GM18907 (cell line): Measurements from ENCODE around the gene MMP2.

Experiments used
- ATAC-seq: cut with Tn5 transposase; IDR thresholded peaks from one replicate; pipeline ENCODE4 v1.9.1; 2021; ENCODE audit warnings: mild to moderate bottlenecking, moderate library complexity; ENCODE audit not compliant: unreplicated experiment

MMP2 gene

DNA sequence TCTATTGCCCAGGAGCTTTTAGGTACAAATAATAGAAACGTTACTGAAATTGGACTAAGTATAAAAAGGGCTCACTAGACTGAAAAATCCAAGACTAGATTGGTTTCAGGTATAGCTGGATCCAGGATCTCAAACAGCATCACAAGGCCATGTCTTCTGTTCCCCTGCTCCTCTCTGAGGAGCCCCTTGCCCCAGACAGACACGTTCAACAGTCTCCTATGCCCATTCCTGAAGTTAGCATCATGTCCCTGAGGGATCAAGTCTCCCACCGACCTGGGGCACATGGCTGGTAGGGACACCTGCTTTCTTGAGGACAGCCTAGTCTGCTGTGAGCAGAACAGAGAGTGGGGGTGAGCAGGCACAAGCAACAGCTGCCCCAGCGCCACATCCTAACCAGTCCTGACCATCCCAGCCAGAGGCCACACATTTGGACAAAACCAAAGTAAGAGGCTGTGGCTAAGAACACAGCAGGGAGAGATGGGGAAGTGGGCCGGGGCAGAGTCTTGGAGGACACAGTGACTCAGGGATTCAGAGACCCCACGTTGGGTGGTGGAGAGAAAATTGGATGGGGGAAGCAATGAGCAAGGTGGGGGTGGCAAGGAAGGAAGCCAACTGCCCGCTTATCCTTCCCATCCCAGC lies 10.5 kb upstream of the MMP2 start:
- ATAC-seq = no peak

DNA sequence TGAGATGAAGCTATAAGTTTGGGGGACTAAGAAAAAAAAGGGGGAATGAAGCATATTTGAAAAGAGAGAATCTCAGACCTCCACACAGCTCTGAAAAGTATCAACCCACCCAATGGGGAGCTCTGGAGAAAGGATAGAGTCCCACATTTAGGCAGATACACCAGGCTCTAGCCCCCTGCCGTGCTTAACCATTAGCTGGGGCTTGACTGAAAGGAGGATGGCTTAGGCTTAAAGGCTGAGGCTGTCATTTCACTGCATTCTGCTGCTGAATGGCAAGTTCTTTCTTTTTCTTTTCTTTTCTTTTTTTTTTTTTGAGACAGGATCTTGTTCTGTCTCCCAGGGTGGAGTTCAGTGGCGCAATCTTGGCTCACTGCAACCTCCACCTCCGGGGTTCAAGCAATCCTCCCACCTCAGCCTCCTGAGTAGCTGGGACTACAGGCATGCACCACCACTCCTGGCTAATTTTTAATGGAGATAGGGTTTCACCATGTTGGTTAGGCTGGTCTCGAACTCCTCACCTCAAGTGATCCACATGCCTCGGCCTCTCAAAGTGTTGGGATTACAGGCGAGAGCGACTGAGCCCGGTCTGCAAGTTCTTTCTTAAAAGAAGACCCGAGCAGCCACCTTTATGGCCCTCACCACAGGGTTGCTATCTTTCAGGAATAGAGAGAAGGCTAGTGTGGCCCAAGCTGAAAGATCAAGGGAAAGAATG lies 9.0 kb upstream of the MMP2 start:
- no peak for ATAC-seq

DNA sequence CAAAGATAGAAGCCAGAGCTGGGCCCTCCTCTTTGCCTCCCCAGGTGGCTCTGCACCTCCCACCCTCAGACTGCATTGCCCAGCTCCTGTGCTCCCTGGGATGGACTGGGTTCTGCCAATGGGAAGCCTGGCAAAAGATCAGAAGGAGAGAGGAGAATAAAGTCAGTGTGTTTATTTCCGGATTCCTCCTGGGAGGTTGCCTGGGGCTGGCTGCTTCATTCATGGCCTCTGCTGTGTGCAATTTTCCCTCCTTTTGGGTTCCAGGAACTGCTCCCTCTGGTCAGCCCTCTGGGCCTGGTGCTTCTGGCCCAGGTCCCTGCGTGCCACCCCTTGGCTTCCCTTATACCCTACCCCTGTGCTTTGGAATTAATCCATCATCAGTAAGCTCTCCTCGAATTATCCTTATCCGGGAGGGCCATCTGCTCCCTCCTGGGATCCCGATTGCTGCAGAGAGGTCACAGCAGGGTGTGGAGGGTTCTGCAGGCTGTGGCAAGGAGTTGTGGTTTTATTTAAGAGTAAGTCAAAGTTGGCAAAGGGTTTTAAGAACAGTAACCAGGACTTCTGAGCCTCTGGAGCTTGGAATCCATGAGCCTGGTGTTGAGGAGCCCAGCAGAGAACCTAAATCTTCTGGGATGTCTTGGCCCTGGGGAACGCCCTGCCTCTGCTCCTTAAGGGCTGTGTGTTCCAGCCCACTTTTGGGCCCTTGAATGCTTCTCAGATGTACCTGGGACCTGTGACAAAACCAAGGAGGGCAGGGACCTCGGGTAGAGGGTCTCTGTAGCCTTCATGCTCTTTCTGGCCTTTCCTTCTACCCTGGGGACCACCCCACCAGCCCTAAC lies 8.2 kb upstream of the MMP2 start:
- no peak for ATAC-seq

DNA sequence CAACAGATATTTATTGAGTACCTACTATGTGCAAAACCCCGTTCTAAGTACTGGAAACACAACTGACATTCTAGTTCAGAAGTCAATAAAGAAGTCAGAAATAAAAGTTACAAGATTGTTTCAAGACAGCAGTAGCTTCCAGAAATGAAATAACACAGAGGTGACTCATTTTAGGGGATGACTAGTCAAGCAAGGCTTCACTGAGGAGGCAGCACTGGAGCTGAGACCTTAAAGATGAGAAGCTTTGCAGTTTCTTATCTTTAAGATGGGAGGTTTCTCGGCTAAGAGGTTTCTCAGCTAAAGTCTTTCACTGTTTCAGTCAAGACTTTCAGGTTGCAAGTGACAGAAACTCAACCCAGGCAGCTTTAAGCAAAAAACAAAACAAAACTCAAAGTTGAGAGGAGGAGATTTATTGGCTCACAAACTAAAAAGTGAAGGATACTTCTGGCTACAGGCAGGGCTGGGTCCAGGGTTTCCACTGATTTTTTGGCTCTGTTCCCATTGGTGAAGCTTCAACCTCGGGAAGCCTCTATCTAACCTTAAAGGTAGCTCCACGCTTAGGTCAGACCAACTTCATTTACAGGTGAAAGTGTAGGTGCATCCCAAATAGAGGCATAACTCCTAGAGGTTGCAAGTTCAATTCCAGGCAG lies 7.4 kb upstream of the MMP2 start:
- ATAC-seq = peak; percentile 57

DNA sequence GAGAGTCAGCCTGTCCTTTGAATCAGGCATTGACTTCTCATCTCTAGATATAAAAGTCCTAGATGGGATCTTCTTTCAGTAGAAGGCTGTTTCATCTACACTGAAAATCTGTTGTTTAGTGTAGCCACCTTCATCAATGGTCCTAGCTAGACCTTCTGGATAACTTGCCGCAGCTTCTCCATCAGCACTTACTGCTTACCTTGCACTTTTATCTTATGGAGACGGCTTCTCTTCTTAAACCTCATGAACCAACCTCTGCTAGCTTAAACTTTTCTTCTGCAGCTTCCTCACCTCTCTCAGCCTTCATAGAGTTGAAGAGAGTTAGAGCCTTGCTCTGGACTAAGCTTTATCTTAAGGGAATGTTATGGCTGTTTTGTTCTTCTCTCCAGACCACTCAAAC lies 5.4 kb upstream of the MMP2 start:
- no peak for ATAC-seq

DNA sequence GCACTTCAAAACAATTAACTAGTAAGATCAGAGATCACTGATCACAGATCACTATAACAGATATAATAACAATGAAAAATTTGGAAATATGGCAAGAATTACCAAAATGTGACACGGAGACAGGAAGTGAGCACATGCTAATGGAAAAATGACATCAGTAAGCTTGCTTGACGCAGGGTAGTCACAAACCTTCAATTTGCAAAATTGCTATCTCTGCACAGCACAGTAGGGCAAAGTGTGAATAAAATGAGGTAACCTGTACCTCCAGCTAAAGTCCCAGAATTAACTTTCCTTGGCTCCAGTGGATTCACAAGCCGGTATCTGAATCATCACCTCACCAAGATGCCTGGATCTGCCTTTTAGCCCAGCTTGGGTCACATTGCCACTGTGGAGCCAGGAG lies 4.2 kb upstream of the MMP2 start:
- ATAC-seq = no peak

DNA sequence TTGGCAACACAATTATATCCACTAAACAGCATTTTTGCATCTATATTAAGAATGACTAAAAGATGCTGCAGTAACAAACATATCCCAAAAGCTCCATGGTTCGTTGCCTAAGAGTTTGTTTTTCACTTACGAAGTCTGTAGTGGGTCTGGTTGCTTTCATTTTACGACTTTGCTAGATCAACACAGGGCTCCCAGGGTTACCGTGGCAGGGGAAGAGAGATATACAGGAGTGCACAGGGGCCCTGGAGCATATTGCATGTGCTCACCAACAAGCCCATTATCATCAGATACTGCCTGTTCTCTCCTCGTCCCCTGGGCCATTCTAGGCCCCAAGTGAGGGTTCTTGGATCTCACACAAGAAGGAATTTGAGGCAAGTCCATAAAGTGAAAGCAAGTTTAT lies 3.1 kb upstream of the MMP2 start:
- no peak for ATAC-seq

DNA sequence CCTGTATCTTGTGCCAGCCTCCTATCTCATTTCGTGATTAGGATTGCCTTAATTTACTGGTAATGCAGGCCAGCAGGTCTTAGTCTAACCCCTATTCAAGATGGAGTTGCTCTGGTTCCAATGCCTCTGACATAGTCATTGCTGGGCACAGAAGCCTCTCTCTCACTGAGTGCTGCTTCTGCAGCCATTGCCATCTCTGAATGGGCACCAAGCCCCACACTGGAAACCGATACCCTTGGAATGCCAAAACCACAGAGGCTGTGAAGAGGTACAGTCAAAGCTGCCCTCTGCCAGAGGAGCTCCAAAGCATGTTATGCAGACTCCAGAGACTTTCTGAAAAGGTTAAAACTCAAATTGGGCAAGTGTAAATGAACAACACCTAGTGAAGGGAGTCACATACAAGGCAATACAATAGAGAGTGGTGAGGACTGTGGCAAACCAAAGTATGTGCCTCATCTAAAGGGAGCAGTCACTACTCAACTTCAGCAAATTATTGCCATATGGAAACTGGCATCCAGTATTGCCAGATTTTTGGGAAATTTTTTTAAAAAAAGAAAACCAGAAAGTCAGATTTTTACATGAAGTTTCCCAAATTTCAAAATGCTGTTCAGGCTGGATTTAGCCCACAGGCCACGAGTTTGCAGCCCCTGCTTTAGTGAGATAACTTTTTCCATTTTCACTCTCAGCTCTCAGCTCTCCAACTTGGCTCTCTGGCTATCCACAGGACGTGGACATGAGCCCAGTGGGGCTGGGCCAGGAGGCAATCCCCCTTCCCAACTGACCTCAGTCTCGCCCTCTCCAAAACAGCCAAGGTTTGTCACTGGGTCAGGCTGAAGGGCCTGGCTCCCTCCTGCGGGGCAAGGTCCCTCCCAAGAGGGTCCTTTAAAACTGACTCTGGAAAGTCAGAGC lies 2.1 kb upstream of the MMP2 start:
- ATAC-seq = no peak

DNA sequence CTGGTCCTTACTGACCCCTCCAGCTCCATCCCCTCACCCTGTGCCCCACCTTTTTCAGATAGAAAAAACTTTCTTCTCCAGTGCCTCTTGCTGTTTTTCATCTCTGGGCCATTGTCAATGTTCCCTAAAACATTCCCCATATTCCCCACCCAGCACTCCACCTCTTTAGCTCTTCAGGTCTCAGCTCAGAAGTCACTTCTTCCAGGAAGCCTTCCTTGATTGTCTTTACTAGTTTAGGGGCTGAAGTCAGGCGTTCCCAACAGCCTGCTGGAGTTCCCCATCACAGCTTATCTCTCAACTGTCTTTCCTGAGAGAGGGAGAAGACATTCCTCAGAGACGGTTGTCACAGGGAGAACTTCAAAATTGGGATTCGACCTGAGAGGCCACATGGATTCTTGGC lies 1.3 kb upstream of the MMP2 start:
- ATAC-seq = no peak

DNA sequence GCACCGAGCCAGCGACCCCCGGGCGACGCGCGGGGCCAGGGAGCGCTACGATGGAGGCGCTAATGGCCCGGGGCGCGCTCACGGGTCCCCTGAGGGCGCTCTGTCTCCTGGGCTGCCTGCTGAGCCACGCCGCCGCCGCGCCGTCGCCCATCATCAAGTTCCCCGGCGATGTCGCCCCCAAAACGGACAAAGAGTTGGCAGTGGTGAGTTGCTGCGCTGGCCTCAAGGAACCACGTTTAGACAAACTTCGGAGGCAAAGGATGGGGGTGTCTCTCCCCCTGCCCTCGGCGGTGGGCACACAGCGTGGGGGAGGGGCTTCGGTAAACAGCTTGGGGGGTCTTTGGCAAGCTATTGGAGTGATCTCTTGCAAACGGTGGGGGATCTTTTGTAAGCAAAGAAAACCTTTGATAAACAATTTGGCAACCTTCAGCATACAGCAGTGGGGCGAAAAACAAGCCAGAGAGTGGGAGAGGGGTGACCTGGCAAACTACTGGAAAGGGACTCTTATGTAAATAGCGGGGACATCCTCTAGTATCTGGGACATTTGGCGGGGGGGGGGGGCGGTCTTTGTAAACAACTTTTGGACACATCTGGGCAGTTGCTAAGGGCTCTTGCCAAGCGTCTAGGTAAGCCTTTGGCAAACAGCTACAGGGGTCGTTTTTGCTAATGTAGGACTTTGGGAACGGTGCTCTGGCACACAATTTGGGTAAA lies 587 bp downstream of the MMP2 start:
- no peak for ATAC-seq

DNA sequence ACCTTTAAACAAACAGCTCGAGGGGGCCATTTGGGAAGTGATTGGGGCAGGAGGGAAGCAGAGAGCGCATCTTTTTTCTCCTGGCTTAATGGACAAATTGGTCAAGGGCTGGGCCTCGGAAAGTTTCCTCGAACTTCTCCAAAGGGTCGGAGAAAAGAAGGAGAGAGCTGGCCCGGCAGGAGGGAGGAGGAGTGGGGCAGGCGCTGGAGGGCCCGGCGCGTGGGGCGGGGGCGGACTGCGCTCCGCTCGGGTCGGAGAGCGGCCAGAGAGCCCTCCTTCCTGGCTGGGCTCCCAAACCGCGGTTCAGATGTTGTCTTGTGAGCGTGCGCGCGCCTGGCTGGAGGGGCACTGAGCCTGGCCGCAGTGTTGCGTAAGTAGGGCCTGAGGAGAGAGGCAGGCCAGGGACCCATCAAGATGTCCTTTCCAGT lies 1.2 kb downstream of the MMP2 start:
- no peak for ATAC-seq

DNA sequence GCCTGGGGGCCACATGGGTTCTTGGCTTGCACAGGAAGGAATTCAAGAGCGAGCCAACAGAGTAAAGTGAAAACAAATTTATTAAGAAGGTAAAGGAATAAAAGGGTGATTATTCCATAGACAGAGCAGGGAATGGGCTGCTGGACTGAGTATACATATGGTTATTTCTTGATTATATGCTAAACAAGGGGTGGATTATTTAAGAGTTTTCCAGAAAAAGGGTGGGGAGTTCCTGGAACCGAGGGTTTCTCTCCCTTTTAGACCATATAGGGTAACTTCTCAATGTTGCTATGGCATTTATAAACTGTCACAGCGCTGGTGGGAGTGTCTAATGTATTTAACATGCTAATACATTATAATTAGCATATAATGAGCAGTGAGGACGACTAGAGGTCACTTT lies 2.0 kb downstream of the MMP2 start:
- ATAC-seq = no peak

DNA sequence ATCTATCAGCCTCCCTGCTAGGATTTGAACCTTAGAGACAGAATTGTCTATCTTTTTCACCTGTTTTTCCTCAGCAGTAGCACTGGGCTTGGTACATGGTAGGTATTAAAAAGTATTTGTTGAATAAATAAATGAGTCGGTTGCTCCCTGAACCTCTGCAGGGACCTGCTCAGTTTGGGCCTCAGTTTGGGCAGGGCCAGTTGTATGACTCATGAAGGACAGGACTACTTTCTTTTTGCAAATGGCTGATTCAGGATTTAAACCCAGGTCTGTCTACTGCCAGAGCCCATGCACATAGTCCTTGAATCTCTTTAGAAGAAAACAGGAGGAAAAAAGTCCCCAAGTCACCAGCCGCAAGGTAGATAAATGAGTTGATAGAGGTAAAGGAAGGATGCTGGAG lies 3.1 kb downstream of the MMP2 start:
- ATAC-seq = no peak

DNA sequence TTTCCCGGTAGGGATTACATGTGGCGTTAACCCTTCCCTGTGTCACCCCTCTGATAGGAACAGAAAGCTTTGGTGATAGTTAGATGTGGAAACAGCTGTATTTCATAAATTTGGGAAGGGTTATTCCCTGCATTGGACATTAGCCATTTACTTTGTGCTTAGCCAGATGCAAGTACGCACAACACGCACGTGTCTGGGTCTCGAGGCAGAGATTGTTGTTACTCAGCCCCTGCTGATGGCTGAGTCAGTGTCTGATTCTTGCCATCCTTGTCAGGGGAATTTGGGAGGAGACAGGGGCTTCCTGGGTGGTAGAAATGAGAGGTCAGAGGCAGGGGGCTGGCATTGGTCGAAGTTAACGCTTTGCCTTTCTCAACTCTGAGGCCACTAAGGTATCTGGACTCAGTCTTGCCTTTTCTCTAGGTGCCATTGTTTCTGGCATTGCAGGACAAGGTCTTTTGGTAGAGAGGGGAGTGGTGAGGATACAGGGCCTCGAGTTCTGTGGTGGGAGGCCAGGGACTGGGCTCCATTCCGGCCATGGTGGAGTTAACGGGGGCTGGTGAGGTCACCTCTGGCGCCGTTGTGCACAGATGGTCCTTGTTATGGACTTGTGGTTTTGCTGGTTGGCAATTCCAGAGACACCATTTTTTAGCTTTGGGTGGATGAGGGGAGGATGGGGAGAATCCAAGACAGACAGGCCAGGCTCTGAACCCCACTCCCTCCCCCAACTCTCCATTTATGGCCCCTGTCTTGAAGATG lies 8.2 kb downstream of the MMP2 start:
- no peak for ATAC-seq

DNA sequence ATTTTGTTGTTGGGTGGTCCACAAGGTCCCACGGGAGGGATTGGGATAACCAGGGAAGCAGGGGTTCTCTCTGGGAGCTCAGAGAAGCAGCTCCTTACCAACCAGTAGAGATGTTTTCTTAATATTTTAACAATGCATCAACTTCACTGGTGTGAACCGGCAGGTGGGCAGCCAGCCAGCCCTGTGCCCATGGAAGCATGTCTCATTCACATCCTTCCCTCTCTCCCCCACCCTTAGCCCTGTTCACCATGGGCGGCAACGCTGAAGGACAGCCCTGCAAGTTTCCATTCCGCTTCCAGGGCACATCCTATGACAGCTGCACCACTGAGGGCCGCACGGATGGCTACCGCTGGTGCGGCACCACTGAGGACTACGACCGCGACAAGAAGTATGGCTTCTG lies 9.3 kb downstream of the MMP2 start:
- no peak for ATAC-seq

DNA sequence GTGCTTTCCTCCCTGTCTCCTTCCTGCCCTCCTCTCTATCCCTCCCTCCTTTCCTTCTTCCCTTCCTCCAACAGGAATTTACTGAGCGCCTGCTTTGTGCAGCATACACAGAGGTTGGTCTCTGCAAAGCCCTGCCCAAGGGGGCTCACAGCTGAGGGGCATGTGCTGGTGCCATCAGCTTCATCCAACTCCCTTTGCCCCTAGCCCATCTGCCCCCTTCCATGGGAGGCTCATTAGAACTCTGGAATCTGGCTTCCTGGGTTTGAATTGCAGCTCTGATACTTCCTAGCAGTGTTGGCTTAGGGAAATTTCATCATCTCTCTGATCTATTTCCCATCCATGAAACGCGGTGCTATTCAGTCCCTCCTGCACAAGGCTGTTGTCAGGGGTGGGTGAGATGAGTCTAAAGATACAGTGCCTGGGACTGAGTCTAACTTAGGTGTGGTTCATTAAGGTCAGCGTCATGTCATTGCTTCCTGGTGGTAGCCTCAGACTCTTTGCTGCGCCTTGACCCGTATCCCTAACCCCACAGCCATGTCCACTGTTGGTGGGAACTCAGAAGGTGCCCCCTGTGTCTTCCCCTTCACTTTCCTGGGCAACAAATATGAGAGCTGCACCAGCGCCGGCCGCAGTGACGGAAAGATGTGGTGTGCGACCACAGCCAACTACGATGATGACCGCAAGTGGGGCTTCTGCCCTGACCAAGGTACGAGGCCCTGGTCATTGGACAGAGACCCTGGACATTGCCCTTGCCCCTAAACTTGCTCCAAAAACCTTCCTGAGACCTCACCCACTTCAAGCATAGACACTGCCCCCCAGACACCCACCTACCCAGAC lies 10.3 kb downstream of the MMP2 start:
- ATAC-seq = no peak

DNA sequence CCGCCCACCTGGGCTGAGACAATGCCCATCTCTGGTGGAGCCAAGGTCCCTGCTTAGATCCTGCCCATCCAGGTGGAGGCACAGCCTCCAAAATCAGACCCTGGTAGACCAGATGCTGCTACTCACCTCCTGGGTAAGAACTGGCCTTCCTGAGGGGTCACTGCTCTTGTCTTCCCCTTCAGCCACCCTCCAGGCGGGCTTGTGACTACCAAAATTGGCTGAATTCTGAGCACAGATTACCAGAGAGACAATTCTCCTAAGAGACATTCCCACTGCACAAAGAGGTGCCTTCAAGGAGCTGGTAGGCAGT lies 10.9 kb downstream of the MMP2 start:
- no peak for ATAC-seq

DNA sequence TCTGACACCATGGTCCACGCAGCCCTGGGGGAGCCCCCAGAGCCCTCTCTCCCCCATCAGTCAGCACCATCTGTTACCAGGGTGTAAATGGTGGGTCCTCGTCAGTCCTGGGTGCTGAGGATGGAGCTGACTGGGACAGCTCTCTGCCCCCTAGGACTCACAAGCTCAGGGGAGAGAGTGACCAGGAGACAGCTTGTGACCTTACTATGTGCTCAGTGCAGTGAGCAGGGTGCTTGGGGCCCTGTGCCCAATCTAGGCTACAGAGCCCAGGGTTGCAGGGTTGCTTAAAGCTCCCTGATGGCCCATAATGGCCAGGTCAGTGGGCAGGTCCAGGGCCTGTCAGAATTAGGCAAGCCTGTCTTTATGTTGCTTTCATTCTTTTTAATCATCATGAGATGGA lies 11.3 kb downstream of the MMP2 start:
- no peak for ATAC-seq
